ENCODE data around the gene SETD1A.
A peak's percentile ranks its signal among the peaks of the same experiment; 100 is the strongest.

The SETD1A gene

GRCh38 chr16:30980434-30980833 lies 22.9 kb downstream of the SETD1A start:
- DNase-seq, result peak in 1 of 2 donors; percentile 66
- Histone ChIP-seq H3K36me3 (peaks cover 35 to 94% (median 82%) of the 10 kb centered on the region in 3 donors), H3K9me3 (no peaks in the 10 kb centered on the region), H3K27me3 (no peaks in the 10 kb centered on the region), H3K4me3 (no peak overlapping the region), H3K27ac (no peak overlapping the region), H3K4me1 (peaks cover 0 to 7% (median 5%) of the 10 kb centered on the region in 4 donors)
- no peak for TF ChIP-seq CTCF (IDR thresholded peaks at IDR 0.05)
- intact Hi-C loops (cut with DNase I; ENCODE audit: low total_unique reads), result loop anchor here (10.0 kb wide), 3 partner anchors 164 to 894 kb away; partner anchors contain the start of gene ZNF267

GRCh38 chr16:30980959-30981358 lies 23.4 kb downstream of the SETD1A start:
- intact Hi-C loops (cut with DNase I; ENCODE audit: low total_unique reads), result loop anchor here (10.0 kb wide), 3 partner anchors 164 to 894 kb away; partner anchors contain the start of gene ZNF267
- H3K36me3 ChIP-seq, result peaks cover 30 to 89% (median 76%) of the 10 kb centered on the region in 3 donors
- TF ChIP-seq CTCF (IDR thresholded peaks at IDR 0.05), result no peak

GRCh38 chr16:30982548-30983288 lies 25.2 kb downstream of the SETD1A start:
- no peak overlapping the region for H3K4me3 ChIP-seq
- DNase-seq, result no peak

More at GRCh38 chr16:30980959-30981358, 23.4 kb downstream of the SETD1A start:
- H3K27ac ChIP-seq, result no peak overlapping the region
- H3K27me3 ChIP-seq, result no peaks in the 10 kb centered on the region
- peaks cover 0 to 12% (median 10%) of the 10 kb centered on the region in 4 donors for H3K4me1 ChIP-seq
- H3K9me3 ChIP-seq, result no peaks in the 10 kb centered on the region
- H3K4me3 ChIP-seq, result no peak overlapping the region
- no peak for DNase-seq

GRCh38 chr16:30983289-30983889 lies 25.8 kb downstream of the SETD1A start:
- no peak for DNase-seq
- Histone ChIP-seq H3K36me3 (peaks cover 17 to 75% (median 52%) of the 10 kb centered on the region in 3 donors), H3K27ac (no peak overlapping the region), H3K27me3 (no peaks in the 10 kb centered on the region), H3K9me3 (no peaks in the 10 kb centered on the region), H3K4me1 (peaks cover 0 to 15% (median 11%) of the 10 kb centered on the region in 4 donors), H3K4me3 (no peak overlapping the region)
- intact Hi-C loops (cut with DNase I; ENCODE audit: low total_unique reads), result loop anchor here (10.0 kb wide), 3 partner anchors 161 to 891 kb away; partner anchors contain the start of gene ZNF267
- TF ChIP-seq CTCF (IDR thresholded peaks at IDR 0.05), result no peak

More at GRCh38 chr16:30982548-30983288, 25.2 kb downstream of the SETD1A start:
- no peaks in the 10 kb centered on the region for H3K9me3 ChIP-seq
- peaks cover 0 to 15% (median 11%) of the 10 kb centered on the region in 4 donors for H3K4me1 ChIP-seq
- intact Hi-C loops (cut with DNase I; ENCODE audit: low total_unique reads), result loop anchor here (10.0 kb wide), 3 partner anchors 162 to 892 kb away; partner anchors contain the start of gene ZNF267
- H3K27me3 ChIP-seq, result no peaks in the 10 kb centered on the region
- H3K36me3 ChIP-seq, result peaks cover 17 to 75% (median 59%) of the 10 kb centered on the region in 3 donors
- H3K27ac ChIP-seq, result no peak overlapping the region
- no peak for TF ChIP-seq CTCF (IDR thresholded peaks at IDR 0.05)

GRCh38 chr16:30983898-30984610 lies 26.5 kb downstream of the SETD1A start:
- peaks cover 0 to 15% (median 11%) of the 10 kb centered on the region in 4 donors for H3K4me1 ChIP-seq
- no peaks in the 10 kb centered on the region for H3K27me3 ChIP-seq
- no peak for TF ChIP-seq CTCF (IDR thresholded peaks at IDR 0.05)
- H3K36me3 ChIP-seq, result peaks cover 16 to 68% (median 46%) of the 10 kb centered on the region in 3 donors
- H3K4me3 ChIP-seq, result no peak overlapping the region
- no peak overlapping the region for H3K27ac ChIP-seq
- DNase-seq, result no peak
- no peaks in the 10 kb centered on the region for H3K9me3 ChIP-seq
- intact Hi-C loops (cut with DNase I; ENCODE audit: low total_unique reads), result loop anchor here (10.0 kb wide), 3 partner anchors 161 to 891 kb away; partner anchors contain the start of gene ZNF267

Measured in tibial artery (tissue), 4 donors.